ENCODE measurements around the gene PIWIL4. TPM values are rescaled to one million over a fixed set of nuclear protein-coding genes. Genes with fewer than 3 reads are reported as not detected.

The PIWIL4 gene
- total RNA-seq, 2 donors from 2014 or later = 0.82 to 17.2 TPM

DNA sequence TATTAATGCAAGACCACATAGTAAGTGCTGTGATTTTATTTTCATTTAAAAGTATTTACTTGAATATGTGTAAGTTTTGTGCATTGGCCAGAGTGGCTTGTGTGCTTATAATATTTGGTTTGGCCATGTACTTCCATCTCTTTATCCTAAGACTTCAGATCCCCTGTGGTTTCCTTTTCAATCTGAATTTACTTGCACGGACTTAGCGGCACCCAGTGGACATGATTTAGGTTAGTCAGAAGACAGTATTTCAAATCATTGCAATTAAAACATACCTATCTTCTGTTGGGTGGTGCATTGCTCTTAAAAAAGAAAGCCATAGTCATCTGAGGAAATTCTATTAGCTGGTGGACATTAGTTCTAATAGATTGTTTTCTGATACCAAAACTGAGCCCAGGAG, 30.7 kb downstream of the PIWIL4 start:
- no peaks in the 10 kb centered on the region for H3K27me3 ChIP-seq (replicated peaks; ENCODE audit: insufficient read depth)
- no peaks in the 10 kb centered on the region for H3K9me3 ChIP-seq
- H3K36me3 ChIP-seq = no peaks in the 10 kb centered on the region
- intact Hi-C loops (cut with DNase I) = loop anchor here (10.0 kb wide), 1 partner anchor 73 kb away; no protein-coding TSS in a partner anchor
- H3K4me3 ChIP-seq = no peak overlapping the region
- DNase-seq (ENCODE audit: low spot score) = no peak
- no peak overlapping the region for H3K27ac ChIP-seq
- no peaks in the 10 kb centered on the region for H3K4me1 ChIP-seq (replicated peaks)
- WGBS = 60% methylated on average over 2 of the region's 2 CpGs
- no peak for TF ChIP-seq POLR2AphosphoS5 (IDR thresholded peaks at IDR 0.05)
- TF ChIP-seq, protein P1, sequence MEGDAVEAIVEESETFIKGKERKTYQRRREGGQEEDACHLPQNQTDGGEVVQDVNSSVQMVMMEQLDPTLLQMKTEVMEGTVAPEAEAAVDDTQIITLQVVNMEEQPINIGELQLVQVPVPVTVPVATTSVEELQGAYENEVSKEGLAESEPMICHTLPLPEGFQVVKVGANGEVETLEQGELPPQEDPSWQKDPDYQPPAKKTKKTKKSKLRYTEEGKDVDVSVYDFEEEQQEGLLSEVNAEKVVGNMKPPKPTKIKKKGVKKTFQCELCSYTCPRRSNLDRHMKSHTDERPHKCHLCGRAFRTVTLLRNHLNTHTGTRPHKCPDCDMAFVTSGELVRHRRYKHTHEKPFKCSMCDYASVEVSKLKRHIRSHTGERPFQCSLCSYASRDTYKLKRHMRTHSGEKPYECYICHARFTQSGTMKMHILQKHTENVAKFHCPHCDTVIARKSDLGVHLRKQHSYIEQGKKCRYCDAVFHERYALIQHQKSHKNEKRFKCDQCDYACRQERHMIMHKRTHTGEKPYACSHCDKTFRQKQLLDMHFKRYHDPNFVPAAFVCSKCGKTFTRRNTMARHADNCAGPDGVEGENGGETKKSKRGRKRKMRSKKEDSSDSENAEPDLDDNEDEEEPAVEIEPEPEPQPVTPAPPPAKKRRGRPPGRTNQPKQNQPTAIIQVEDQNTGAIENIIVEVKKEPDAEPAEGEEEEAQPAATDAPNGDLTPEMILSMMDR (IDR thresholded peaks at IDR 0.05) = peak in 2 of 4 experiments; percentile 17 to 51
- TF ChIP-seq POLR2A (IDR thresholded peaks at IDR 0.05) = no peak

DNA sequence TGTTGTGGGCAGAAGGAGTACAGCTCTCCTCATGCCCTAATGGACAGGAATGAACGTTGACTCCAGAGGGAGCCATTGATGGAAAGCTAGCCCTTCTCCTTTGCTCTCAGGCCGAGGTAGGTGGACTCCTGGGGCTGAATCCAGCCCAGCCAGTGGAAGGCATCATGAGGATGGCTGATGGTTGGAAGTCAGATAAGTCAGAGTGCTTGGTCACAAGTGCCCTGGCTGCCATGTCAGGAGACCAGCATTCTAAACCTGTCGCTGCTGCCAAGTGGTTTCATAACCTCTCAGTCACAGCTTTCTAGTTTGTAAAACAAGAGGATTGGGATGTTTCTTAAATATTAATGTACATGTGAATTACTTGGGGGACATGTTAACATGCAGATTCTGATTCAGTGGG, 32.3 kb downstream of the PIWIL4 start:
- Histone ChIP-seq H3K9me3 (no peaks in the 10 kb centered on the region), H3K4me1 (replicated peaks) (no peaks in the 10 kb centered on the region), H3K27me3 (replicated peaks; ENCODE audit: insufficient read depth) (no peaks in the 10 kb centered on the region), H3K36me3 (no peaks in the 10 kb centered on the region), H3K4me3 (no peak overlapping the region), H3K27ac (no peak overlapping the region)
- DNase-seq (ENCODE audit: low spot score) = no peak
- 76% methylated on average over 3 of the region's 3 CpGs for WGBS
- intact Hi-C loops (cut with DNase I) = loop anchor here (10.0 kb wide), 1 partner anchor 75 kb away; no protein-coding TSS in a partner anchor
- TF ChIP-seq POLR2AphosphoS5 (IDR thresholded peaks at IDR 0.05) (no peak), POLR2A (IDR thresholded peaks at IDR 0.05) (no peak)
- TF ChIP-seq, protein P1 (IDR thresholded peaks at IDR 0.05) = no peak

DNA sequence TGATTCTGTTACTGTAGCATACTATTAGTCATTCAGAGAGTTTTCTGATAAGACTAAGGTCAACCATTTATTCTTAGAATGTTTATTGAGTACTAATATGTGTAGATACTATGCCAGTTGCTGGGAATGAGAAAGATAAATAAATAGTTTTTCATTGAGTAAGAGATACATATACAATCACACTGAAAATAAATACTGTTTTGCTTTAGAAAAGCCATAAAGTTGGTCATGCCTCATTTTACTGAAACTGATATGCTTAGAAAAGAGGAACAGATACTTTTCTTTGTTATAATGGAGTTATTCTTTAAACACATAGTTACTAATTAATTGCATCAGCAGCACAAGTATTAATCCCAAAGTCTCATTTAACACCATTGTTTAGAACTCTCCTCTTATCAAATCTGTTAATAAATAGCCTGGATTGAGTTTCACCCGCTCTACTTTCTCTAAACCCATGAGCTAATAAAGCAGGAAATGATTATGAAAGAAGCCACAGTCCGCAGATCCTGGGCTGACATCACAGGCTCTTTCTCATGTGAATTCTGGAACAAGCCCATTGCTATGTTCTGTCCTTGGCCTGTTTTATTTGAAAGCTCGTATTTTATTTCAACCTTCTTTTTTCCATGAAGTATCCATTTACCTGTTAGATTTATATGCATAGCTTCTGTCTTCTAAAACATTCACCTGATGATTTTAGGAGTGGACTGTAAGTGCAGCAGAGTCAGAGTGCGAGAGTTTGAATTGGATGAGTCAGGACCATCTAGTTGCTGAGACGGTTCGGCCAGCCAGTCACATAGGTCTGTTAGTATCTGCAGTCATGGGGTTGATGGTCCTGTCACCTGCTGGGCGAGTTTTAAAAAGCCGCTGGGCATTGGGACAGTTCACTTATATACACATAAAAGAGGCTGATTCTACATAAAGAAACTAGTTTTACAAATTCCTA, 35.5 kb downstream of the PIWIL4 start:
- intact Hi-C loops (cut with DNase I) = no loop called here
- Histone ChIP-seq H3K27ac (no peak overlapping the region), H3K9me3 (no peaks in the 10 kb centered on the region), H3K36me3 (no peaks in the 10 kb centered on the region), H3K4me1 (replicated peaks) (no peaks in the 10 kb centered on the region), H3K27me3 (replicated peaks; ENCODE audit: insufficient read depth) (no peaks in the 10 kb centered on the region), H3K4me3 (no peak overlapping the region)
- TF ChIP-seq POLR2A (IDR thresholded peaks at IDR 0.05) (no peak), POLR2AphosphoS5 (IDR thresholded peaks at IDR 0.05) (peak; percentile 3)
- TF ChIP-seq, protein P1 (IDR thresholded peaks at IDR 0.05) = peak in 2 of 4 experiments; percentile 41 to 52
- peak; percentile 55 for DNase-seq (ENCODE audit: low spot score)
- WGBS = 21% methylated on average over 8 of the region's 8 CpGs

DNA sequence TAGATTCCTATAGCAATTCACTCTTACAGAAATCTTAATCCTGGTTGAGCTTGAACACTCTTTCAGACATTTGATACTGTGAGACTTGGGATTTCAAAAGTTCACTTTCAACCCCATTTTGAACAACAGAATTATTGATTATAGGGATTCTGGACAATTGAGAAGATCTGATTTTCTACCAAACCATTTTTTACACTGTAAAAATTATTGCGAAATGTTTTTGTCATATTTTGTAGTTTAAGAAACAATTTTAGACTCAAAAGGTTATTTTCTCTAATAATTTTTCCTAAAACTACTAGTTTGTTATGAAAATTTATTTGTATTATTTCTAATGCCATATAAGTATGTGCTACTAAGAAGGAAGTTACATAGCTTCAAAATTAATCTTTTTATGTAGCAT, 36.4 kb downstream of the PIWIL4 start:
- TF ChIP-seq POLR2AphosphoS5 (IDR thresholded peaks at IDR 0.05) (no peak), POLR2A (IDR thresholded peaks at IDR 0.05) (no peak)
- TF ChIP-seq, protein P1 (IDR thresholded peaks at IDR 0.05) = no peak
- Histone ChIP-seq H3K27ac (no peak overlapping the region), H3K36me3 (no peaks in the 10 kb centered on the region), H3K4me1 (replicated peaks) (no peaks in the 10 kb centered on the region), H3K4me3 (no peak overlapping the region), H3K27me3 (replicated peaks; ENCODE audit: insufficient read depth) (no peaks in the 10 kb centered on the region), H3K9me3 (no peaks in the 10 kb centered on the region)
- DNase-seq (ENCODE audit: low spot score) = no peak
- intact Hi-C loops (cut with DNase I) = no loop called here
- WGBS = 93% methylated on average over 1 of the region's 1 CpG
